ENCODE measurements around the gene PNPLA8. TPM values are rescaled to one million over a fixed set of nuclear protein-coding genes. Genes with fewer than 3 reads are reported as not detected.

PNPLA8 gene
- total and polyA plus RNA-seq, 4 donors = 41.8 to 82.4 (median 58.5) TPM

DNA sequence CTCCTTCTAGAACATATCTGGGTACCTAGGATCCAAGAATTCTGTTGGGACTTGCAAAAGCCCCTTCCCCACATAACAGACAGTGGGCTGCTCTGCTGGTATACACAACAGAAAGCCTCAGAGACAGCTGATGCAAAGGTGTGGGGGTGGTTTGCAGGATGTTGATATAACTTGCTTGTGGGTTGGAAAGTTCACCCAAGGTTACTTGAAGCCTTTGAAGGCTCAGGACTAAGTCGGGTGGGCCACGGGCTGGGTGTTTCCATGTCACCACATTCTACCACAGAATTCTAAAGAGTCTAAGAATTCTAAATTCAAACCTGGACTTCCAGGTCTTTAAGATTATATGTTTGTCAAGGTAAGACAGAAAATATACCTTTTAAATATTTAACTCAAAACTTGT, 62.3 kb downstream of the PNPLA8 start:
- DNase-seq (ENCODE audit: low read depth in 4 of 6, low spot score in 6 of 6) = no peak
- Histone ChIP-seq H3K4me1 (ENCODE audit: control insufficient read depth, insufficient read depth, low read length) (no peaks in the 10 kb centered on the region), H3K36me3 (ENCODE audit: control insufficient read depth, insufficient read depth, low read length) (no peaks in the 10 kb centered on the region), H3K27ac (ENCODE audit: low read depth, low read length) (no peak overlapping the region), H3K9me3 (ENCODE audit: control insufficient read depth, insufficient read depth, low read length) (no peaks in the 10 kb centered on the region), H3K4me3 (ENCODE audit: low read depth, low read length) (no peak overlapping the region), H3K27me3 (ENCODE audit: control insufficient read depth, insufficient read depth, low read length) (no peaks in the 10 kb centered on the region)
- no CpG with 5 or more reads among the region's 2 CpGs for WGBS (ENCODE audit: insufficient coverage)

DNA sequence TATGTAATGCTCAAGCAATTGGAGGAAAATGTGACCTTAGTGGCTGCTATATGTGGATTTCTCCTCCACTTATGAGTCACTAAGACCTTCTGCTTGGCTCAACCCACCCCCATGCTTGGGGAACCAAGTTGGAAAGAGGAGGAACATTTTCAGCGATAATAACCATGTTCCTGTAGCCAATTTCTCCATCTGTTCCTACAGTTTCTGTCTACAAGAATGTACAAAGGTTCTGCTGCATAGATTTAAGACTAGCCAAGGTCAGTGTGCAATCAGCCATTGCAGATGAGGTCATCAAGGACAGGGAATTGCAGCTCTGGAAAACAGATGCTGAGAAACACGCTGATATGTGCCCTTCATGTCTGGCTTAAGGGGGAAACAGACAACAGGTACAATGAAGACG, 64.1 kb downstream of the PNPLA8 start:
- H3K4me3 ChIP-seq (ENCODE audit: low read depth, low read length) = no peak overlapping the region
- H3K27me3 ChIP-seq (ENCODE audit: control insufficient read depth, insufficient read depth, low read length) = no peaks in the 10 kb centered on the region
- 69% methylated on average over 2 of the region's 3 CpGs for WGBS (ENCODE audit: insufficient coverage)
- no peaks in the 10 kb centered on the region for H3K4me1 ChIP-seq (ENCODE audit: control insufficient read depth, insufficient read depth, low read length)
- H3K27ac ChIP-seq (ENCODE audit: low read depth, low read length) = no peak overlapping the region
- H3K36me3 ChIP-seq (ENCODE audit: control insufficient read depth, insufficient read depth, low read length) = no peaks in the 10 kb centered on the region
- peak in 2 of 6 donors; percentile 40 to 58 for DNase-seq (ENCODE audit: low read depth in 4 of 6, low spot score in 6 of 6)
- H3K9me3 ChIP-seq (ENCODE audit: control insufficient read depth, insufficient read depth, low read length) = no peaks in the 10 kb centered on the region

DNA sequence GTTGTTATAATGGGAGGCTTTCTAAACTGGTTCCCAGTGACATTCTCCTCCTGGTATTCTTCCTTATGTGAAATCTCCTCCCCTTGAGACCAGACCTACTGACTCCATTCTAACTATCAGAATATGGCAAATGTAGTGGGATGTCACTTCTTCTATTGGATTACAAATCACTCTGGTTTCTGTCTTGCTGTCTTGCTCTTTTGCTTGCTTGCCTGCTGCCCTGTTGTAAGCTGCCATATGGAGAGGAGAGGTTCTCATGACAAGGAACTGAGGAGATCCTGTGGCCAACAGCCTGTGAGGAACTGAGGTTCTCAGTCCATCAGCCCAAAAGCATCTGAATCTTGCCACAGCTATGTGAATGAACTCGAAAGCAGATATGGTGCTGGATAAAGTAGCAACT, 65.0 kb downstream of the PNPLA8 start:
- no peaks in the 10 kb centered on the region for H3K36me3 ChIP-seq (ENCODE audit: control insufficient read depth, insufficient read depth, low read length)
- no peaks in the 10 kb centered on the region for H3K4me1 ChIP-seq (ENCODE audit: control insufficient read depth, insufficient read depth, low read length)
- no peak overlapping the region for H3K27ac ChIP-seq (ENCODE audit: low read depth, low read length)
- no peaks in the 10 kb centered on the region for H3K27me3 ChIP-seq (ENCODE audit: control insufficient read depth, insufficient read depth, low read length)
- no peaks in the 10 kb centered on the region for H3K9me3 ChIP-seq (ENCODE audit: control insufficient read depth, insufficient read depth, low read length)
- DNase-seq (ENCODE audit: low read depth in 4 of 6, low spot score in 6 of 6) = no peak
- WGBS (ENCODE audit: insufficient coverage) = 86% methylated on average over 1 of the region's 1 CpG
- H3K4me3 ChIP-seq (ENCODE audit: low read depth, low read length) = no peak overlapping the region

DNA sequence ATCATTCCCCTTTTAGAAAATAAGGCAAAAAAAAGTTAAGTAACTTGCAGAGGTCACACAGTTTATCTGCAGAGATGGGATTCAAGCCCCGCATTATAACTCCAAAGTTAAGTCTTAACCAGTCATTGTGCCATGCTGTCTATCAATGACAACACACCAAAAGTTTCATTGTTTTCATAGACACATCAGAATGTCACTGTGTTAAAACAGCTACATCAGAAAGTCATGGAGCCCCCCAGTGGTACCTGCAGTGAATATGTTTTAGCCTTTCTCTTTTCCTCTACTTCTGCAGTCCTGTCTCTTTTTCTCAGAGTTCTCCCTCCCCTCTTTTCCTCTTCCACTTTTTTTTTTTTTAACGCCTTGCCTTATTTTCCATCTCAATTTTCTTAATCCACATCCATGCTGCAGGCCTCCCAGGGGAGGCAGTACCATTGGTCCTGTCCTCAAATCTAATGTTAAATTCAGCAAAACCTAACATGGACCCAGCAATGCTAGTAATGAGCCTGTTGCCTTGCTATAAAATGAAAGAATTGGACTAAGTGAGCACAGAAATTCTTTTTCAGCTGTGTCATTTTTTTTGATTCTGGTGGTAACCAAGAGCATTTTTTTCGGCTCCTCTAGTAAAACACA, 65.9 kb downstream of the PNPLA8 start:
- no peak overlapping the region for H3K27ac ChIP-seq (ENCODE audit: low read depth, low read length)
- 20% methylated on average over 1 of the region's 3 CpGs for WGBS (ENCODE audit: insufficient coverage)

DNA sequence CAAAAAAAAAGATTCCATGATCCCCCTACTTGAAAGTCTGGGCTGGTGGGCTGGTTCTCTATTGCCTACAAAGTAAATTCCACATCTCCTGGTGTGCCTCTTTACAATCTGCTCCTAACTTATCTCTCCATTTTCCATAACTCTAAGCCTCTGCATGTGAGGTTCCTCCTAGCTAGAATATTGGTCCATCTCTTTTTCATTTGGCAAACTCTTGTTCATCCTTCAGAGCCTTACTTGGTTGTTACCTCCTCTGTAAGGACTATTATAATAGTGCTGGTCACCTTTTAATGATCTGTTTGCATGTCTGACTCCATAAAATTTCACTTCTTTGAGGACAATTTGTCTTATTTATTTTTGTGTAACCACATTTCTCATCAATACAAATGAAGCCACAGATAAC, 68.1 kb downstream of the PNPLA8 start:
- no peak overlapping the region for H3K27ac ChIP-seq (ENCODE audit: low read depth, low read length)
- no peaks in the 10 kb centered on the region for H3K36me3 ChIP-seq (ENCODE audit: control insufficient read depth, insufficient read depth, low read length)
- no peaks in the 10 kb centered on the region for H3K9me3 ChIP-seq (ENCODE audit: control insufficient read depth, insufficient read depth, low read length)
- H3K27me3 ChIP-seq (ENCODE audit: control insufficient read depth, insufficient read depth, low read length) = no peaks in the 10 kb centered on the region
- DNase-seq (ENCODE audit: low read depth in 4 of 6, low spot score in 6 of 6) = no peak
- no peak overlapping the region for H3K4me3 ChIP-seq (ENCODE audit: low read depth, low read length)
- peaks cover 2% of the 10 kb centered on the region for H3K4me1 ChIP-seq (ENCODE audit: control insufficient read depth, insufficient read depth, low read length)

More for the DNA sequence above, 65.9 kb downstream of the PNPLA8 start:
- Histone ChIP-seq H3K9me3 (ENCODE audit: control insufficient read depth, insufficient read depth, low read length) (no peaks in the 10 kb centered on the region), H3K4me3 (ENCODE audit: low read depth, low read length) (no peak overlapping the region), H3K36me3 (ENCODE audit: control insufficient read depth, insufficient read depth, low read length) (no peaks in the 10 kb centered on the region), H3K4me1 (ENCODE audit: control insufficient read depth, insufficient read depth, low read length) (peaks cover 2% of the 10 kb centered on the region), H3K27me3 (ENCODE audit: control insufficient read depth, insufficient read depth, low read length) (no peaks in the 10 kb centered on the region)
- DNase-seq (ENCODE audit: low read depth in 4 of 6, low spot score in 6 of 6) = peak in 3 of 6 donors; percentile 35 to 91 (median 73)

DNA sequence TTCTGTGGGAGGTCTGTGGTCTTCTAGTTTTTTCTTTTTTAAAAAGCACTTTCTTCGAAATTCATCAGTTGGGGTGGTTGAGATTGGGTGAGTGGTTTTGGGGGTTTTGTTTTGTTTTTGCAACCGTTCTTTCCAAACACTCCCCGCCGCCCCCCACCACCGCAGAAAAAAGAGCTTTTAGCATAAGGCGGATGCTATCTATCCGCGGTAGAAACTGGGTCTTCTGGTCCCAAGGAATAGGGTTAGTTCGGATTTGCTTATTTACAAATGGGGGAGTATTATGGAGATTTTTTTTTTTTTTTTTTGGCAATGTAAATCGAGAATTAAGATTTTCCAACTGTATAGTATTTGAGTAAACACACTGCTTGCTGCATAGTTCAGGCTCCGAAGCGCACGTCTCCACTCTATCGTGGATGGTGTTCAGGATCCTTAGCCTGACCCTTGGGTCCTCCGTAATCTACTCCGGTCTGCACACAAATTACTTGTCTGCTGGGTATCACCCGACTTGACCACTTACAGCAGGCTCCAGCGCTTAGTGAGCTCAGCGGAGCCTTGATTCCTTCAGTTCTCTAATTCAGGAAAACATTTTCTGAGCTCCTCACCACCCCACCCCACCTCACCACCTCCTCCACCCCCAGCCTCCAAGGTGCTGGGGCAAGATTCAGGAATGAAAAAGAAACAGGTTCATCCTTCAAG, 68.9 kb downstream of the PNPLA8 start:
- H3K27ac ChIP-seq (ENCODE audit: low read depth, low read length) = no peak overlapping the region
- peak in 2 of 6 donors; percentile 9 to 13 for DNase-seq (ENCODE audit: low read depth in 4 of 6, low spot score in 6 of 6)

DNA sequence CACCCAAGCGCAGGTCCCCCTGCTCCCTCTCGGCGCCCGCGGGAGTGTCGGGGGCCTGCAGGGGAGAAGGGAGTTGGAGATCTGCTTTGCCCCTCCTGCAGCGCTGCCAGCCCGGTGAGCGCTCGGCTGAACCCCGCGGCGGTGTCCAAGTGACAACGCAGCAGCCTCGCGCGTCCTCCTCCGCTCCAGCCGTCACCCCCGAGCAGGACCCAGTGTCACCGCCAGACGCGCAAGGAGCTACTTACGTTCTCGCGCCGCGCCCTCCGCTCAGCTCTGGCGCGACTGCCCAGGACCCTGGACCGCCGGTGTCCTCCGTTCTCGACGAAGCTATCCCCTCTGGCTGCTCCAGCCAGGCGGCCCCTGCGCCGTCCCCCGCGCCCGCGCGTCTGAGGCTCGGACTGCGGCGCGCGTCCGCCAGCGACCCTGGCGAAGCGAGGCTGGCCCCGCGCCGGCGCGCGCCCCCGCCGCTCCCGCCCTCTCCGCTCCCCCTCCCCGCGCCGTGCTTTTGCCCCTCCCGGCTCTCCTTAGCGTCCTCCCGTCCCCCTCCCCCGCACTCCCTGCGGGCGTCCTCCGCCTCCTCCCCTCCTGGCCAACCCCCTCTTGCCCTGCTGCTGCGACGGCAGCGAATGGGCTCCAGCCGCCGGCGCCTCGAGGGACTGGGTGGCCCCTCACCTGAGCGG, 69.8 kb downstream of the PNPLA8 start, which contains the start of gene NRCAM:
TSS of gene NRCAM (minus strand) at position 439 of the 680 bp plus-strand sequence. CDS start 216,372 bp downstream, outside the sequence.
- H3K4me1 ChIP-seq (ENCODE audit: control insufficient read depth, insufficient read depth, low read length) = peaks cover 2% of the 10 kb centered on the region
- no peaks in the 10 kb centered on the region for H3K9me3 ChIP-seq (ENCODE audit: control insufficient read depth, insufficient read depth, low read length)
- peak within 1 kb of the TSS; percentile 72 for H3K27ac ChIP-seq (ENCODE audit: low read depth, low read length)
- under 1% methylated on average over 78 of the region's 81 CpGs for WGBS (ENCODE audit: insufficient coverage)
- H3K36me3 ChIP-seq (ENCODE audit: control insufficient read depth, insufficient read depth, low read length) = no peaks in the 10 kb centered on the region
- no peaks in the 10 kb centered on the region for H3K27me3 ChIP-seq (ENCODE audit: control insufficient read depth, insufficient read depth, low read length)
- peak in 5 of 6 donors; percentile 64 to 94 (median 76) for DNase-seq (ENCODE audit: low read depth in 4 of 6, low spot score in 6 of 6)
- H3K4me3 ChIP-seq (ENCODE audit: low read depth, low read length) = peak within 1 kb of the TSS; percentile 67

More for the DNA sequence above, 68.9 kb downstream of the PNPLA8 start:
- H3K4me3 ChIP-seq (ENCODE audit: low read depth, low read length) = peak overlapping the region; percentile 67
- no peaks in the 10 kb centered on the region for H3K27me3 ChIP-seq (ENCODE audit: control insufficient read depth, insufficient read depth, low read length)
- H3K9me3 ChIP-seq (ENCODE audit: control insufficient read depth, insufficient read depth, low read length) = no peaks in the 10 kb centered on the region
- WGBS (ENCODE audit: insufficient coverage) = 24% methylated on average over 12 of the region's 19 CpGs
- H3K36me3 ChIP-seq (ENCODE audit: control insufficient read depth, insufficient read depth, low read length) = no peaks in the 10 kb centered on the region
- peaks cover 2% of the 10 kb centered on the region for H3K4me1 ChIP-seq (ENCODE audit: control insufficient read depth, insufficient read depth, low read length)

DNA sequence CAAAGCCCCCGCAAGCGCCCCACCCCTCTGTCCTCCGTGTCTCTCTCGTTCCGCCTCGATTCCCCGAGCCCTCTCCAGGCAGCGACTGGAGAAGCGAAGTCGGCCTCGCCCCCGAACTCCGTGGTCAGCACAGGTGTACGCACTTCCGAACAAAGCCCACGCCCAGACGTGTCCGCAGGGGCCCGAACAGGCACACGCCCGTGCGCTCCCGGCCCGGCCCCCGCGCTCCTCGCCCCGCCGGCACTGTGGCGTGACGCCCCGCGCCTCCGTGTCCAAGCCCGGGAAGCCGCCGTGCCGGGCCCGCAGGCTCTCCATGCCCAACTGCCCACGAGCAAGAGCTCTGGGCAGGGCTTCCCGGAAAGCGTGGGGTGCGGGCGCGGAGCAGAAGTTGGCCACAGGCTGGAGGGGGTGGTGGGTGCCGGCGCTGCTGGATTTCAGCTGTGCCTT, 70.4 kb downstream of the PNPLA8 start:
- 0% methylated on average over 47 of the region's 47 CpGs for WGBS (ENCODE audit: insufficient coverage)
- Histone ChIP-seq H3K4me1 (ENCODE audit: control insufficient read depth, insufficient read depth, low read length) (peaks cover 2% of the 10 kb centered on the region), H3K27me3 (ENCODE audit: control insufficient read depth, insufficient read depth, low read length) (no peaks in the 10 kb centered on the region), H3K36me3 (ENCODE audit: control insufficient read depth, insufficient read depth, low read length) (no peaks in the 10 kb centered on the region), H3K27ac (ENCODE audit: low read depth, low read length) (peak overlapping the region; percentile 72), H3K4me3 (ENCODE audit: low read depth, low read length) (peak overlapping the region; percentile 67), H3K9me3 (ENCODE audit: control insufficient read depth, insufficient read depth, low read length) (no peaks in the 10 kb centered on the region)
- DNase-seq (ENCODE audit: low read depth in 4 of 6, low spot score in 6 of 6) = no peak

DNA sequence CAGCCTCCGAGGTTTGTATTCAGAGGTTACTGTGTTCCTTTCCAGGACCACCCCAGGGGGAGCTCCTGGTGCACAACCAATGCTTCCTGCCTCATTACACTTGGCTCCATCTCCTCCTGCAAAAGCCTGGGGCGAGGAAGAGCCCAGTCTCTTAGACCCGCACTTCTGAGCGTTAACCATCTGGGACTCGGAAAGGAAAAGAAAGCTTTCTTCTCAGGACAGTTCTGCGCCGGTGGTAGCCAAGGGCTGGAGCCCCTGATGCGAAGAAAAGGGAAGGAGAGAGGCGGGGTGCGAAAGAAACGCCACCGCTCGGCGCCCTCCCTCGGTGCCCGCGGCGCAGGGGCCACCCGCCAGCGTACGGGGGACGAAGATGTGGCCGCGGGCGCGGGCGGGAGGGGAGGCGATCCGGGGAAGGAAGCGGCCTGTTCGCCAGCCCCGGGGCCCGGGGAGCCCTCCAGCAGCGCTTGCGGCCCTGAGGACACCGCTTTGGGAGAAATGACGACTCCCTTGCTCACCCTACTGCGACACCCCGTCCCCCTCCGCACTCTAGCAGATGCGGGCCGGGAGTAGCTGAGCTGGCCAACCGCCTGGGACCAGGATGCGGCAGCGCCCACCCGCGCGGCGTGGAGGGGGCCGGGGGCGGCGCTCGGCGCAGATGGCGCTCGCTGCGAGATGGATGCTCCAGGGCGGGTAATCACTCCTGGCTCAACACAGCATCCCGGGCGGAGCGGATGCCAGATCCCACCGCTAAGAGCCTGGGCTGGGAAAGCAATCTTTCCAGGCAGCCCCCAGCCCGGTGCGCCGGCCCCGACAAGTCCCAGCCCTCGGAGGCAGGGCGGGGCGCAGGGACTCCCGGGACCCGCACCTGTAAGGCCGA, 71.0 kb downstream of the PNPLA8 start:
- H3K27ac ChIP-seq (ENCODE audit: low read depth, low read length) = peak overlapping the region; percentile 31
- H3K27me3 ChIP-seq (ENCODE audit: control insufficient read depth, insufficient read depth, low read length) = no peaks in the 10 kb centered on the region
- DNase-seq (ENCODE audit: low read depth in 4 of 6, low spot score in 6 of 6) = peak in 4 of 6 donors; percentile 31 to 91 (median 77)
- WGBS (ENCODE audit: insufficient coverage) = 0% methylated on average over 72 of the region's 72 CpGs
- H3K4me1 ChIP-seq (ENCODE audit: control insufficient read depth, insufficient read depth, low read length) = peaks cover 2% of the 10 kb centered on the region
- no peaks in the 10 kb centered on the region for H3K36me3 ChIP-seq (ENCODE audit: control insufficient read depth, insufficient read depth, low read length)
- peak overlapping the region; percentile 67 for H3K4me3 ChIP-seq (ENCODE audit: low read depth, low read length)
- no peaks in the 10 kb centered on the region for H3K9me3 ChIP-seq (ENCODE audit: control insufficient read depth, insufficient read depth, low read length)

Data from spinal cord (tissue), 10 donors.